ENCODE results near the gene C1orf167.

Gene C1orf167

GRCh38 chr1:11729155-11729497 lies 32.9 kb upstream of the C1orf167 start:
- no peak for DNase-seq (ENCODE audit: extremely low spot score)
- ChIA-PET CTCF (interaction anchor here (1.2 kb wide), 1 partner anchor 55 kb away, joined by 3 read pairs; no protein-coding TSS in a partner anchor), POLR2A (no interaction called here)
- TF ChIP-seq, protein P1, sequence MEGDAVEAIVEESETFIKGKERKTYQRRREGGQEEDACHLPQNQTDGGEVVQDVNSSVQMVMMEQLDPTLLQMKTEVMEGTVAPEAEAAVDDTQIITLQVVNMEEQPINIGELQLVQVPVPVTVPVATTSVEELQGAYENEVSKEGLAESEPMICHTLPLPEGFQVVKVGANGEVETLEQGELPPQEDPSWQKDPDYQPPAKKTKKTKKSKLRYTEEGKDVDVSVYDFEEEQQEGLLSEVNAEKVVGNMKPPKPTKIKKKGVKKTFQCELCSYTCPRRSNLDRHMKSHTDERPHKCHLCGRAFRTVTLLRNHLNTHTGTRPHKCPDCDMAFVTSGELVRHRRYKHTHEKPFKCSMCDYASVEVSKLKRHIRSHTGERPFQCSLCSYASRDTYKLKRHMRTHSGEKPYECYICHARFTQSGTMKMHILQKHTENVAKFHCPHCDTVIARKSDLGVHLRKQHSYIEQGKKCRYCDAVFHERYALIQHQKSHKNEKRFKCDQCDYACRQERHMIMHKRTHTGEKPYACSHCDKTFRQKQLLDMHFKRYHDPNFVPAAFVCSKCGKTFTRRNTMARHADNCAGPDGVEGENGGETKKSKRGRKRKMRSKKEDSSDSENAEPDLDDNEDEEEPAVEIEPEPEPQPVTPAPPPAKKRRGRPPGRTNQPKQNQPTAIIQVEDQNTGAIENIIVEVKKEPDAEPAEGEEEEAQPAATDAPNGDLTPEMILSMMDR (IDR thresholded peaks at IDR 0.05; ENCODE audit: control extremely low read depth, extremely low read depth, low read depth, missing control alignments): no peak

DNA sequence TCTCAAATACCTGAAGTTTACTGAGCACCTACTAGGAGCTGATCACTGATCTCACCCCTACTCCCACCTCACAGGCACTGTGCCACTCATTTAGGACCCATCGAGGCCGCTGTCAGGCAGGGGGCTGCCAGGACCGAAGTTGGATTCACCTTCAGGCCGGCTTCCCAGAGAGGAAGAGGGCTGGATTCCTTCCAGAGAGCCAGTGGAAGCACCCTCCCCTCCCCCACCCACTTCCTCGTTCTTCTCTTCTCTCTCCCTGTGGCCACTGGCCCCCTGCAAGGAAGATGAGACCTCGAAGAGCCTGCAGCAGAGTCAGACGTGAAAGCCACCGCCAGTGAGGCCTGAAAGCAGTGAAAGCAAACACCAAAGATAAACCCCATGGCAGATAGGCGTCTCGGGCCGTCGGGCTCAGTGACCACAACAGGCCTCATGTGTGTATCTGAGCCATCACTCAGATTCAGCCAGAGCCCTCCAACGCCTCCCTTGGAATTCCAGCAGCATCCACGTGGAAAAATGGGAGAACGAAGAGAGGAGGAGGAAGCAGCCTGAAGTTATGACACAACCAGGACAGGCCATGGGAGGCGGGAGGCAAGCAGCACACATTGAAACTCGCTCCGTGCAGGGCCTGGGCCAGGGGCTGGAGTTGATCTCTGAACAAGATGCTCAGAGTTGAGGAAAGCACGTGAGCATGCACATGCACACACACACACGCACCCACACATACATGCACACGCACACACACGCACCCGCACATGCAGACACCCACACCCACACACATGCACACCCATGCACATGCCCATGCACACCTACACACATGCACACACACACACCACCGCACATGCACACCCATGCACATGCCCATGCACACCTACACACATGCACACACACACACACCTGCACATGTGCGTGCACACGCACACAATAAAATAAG lies 32.2 kb upstream of the C1orf167 start:
- CTCF ChIA-PET: interaction anchor here (1.2 to 2.4 kb wide), 2 partner anchors 10 to 55 kb away, joined by 3 to 14 read pairs; no protein-coding TSS in a partner anchor

GRCh38 chr1:11730429-11730891 lies 31.5 kb upstream of the C1orf167 start:
- TF ChIP-seq, protein P1 (IDR thresholded peaks at IDR 0.05; ENCODE audit: control extremely low read depth, extremely low read depth, low read depth, missing control alignments): no peak
- DNase-seq (ENCODE audit: extremely low spot score): peak; percentile 53
- CTCF ChIA-PET: interaction anchor here (2.4 kb wide), 1 partner anchor 11 kb away, joined by 14 read pairs; no protein-coding TSS in a partner anchor
- POLR2A ChIA-PET: no interaction called here

More for the DNA sequence above, 32.2 kb upstream of the C1orf167 start:
- TF ChIP-seq, protein P1 (IDR thresholded peaks at IDR 0.05; ENCODE audit: control extremely low read depth, extremely low read depth, low read depth, missing control alignments): no peak
- POLR2A ChIA-PET: no interaction called here
- DNase-seq (ENCODE audit: extremely low spot score): no peak

DNA sequence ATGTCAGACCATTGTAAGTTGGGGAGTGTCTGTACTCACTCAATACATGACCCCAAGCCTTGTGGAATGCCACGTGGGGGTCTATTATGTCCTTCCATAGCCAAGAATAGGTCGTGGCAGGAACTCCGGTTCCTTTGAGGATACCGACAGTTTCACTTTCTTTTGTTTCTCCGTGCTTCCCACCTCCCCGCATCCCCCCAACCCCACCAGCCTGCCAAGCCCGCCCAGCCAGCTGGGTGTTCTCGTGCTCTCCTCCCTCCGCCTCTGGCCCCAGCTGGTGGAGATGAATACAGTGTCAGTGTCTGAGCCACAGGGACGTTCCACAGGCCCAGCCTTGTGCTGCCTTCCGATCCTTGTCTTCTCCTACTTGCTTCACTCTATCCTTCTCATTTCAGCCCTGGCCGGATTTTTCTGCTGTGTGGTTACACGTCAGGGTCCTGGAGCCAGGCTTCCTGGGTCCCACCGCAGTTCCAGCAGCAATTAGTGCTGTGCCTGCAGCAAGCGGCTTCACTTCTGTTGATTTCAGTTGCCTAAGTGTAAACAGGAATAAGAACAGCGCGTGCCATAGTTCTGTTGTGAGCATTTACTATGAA lies 30.2 kb upstream of the C1orf167 start:
- ChIA-PET POLR2A (no interaction called here), CTCF (interaction anchor here (2.4 kb wide), 1 partner anchor 12 kb away, joined by 14 read pairs; no protein-coding TSS in a partner anchor)
- DNase-seq (ENCODE audit: extremely low spot score): no peak
- TF ChIP-seq, protein P1 (IDR thresholded peaks at IDR 0.05; ENCODE audit: control extremely low read depth, extremely low read depth, low read depth, missing control alignments): no peak

DNA sequence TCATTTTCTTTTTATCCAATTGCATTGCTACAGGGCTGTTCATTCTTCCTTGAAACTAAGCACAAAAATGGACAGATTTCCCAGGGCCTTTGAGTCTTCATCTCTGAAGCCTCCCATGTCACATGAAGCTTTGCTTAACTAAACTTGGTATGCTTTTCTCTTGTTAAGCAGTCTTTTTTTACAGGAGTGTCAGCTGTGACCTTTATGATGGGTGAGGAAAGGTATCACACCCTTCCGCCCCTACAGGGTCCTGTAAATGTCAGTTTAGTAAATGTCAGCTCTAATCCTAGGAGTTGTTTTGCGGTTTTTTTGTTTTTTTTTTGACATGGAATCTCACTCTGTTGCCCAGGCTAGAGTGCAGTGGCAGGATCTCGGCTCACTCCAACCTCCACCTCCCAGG lies 28.7 kb upstream of the C1orf167 start:
- ChIA-PET CTCF (no interaction called here), POLR2A (no interaction called here)
- no peak for DNase-seq (ENCODE audit: extremely low spot score)
- TF ChIP-seq, protein P1 (IDR thresholded peaks at IDR 0.05; ENCODE audit: control extremely low read depth, extremely low read depth, low read depth, missing control alignments): no peak

DNA sequence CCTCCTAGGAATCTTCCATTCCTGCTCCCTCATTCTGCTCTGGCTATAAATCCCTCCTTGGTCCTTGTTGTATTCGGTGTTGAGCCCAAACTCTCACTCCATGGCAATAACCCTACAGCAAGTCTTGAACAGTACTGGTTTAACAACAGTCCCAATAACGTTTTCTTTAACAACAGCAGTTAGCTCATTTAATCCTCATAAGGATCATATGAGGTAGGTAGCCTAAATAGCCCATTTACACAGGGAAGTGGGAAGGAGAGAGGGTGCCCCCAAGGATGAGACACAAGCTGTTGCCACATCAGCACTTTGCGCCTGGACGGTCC lies 26.5 kb upstream of the C1orf167 start:
- CTCF ChIA-PET: interaction anchor here (1.8 to 4.3 kb wide), 6 partner anchors 13 to 698 kb away, joined by 6 to 17 read pairs (median 10); partner anchors contain the start of gene FBXO6
- TF ChIP-seq, protein P1 (IDR thresholded peaks at IDR 0.05; ENCODE audit: control extremely low read depth, extremely low read depth, low read depth, missing control alignments): no peak
- no peak for DNase-seq (ENCODE audit: extremely low spot score)
- POLR2A ChIA-PET: interaction anchor here (1.0 kb wide), 2 partner anchors 10 to 173 kb away, joined by 3 to 4 read pairs; no protein-coding TSS in a partner anchor

All from GM10248 (cell line).